ENCODE results near the gene YES1. TPM values are rescaled to one million over a fixed set of nuclear protein-coding genes. Genes with fewer than 3 reads are reported as not detected.
"Not testable (repeated sequence)": the region's sequence is repeated elsewhere in the genome, so short reads cannot be mapped to it uniquely, and the experiment has no call there.

Gene YES1
- polyA plus RNA-seq, 1 donor (not counting 4 experiments of a cell fraction or from before 2014, with no cell fraction given) = 22.9 TPM

DNA sequence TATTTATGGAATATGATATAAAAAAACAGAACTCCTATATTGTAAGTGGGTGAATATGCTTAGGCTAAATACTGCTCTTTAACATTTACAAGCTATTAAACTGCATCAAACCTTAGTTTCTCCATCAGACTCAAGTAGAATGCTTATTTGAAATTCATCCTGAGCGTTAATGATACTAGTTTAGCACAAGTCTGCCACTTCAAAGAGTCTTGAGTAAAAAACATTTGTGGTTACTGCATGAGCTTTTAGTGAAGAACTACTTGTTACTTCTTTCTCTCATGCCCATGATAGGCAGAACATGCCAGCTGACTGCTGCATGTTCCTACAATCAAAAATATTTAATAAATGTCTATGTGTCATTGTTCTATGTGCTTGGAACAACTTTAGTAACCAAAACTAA lies 12.1 kb downstream of the YES1 start:
- Histone ChIP-seq H3K27me3 (ENCODE audit: control insufficient read depth, extremely low read depth, insufficient read depth, low read length) (no peaks in the 10 kb centered on the region), H4K20me1 (ENCODE audit: control insufficient read depth, extremely low read depth, insufficient read depth, low read length) (no peaks in the 10 kb centered on the region), H3K4me3 (ENCODE audit: control insufficient read depth in 2 of 3, extremely low read depth in 1 of 3, insufficient read depth in 2 of 3, low read depth in 1 of 3, low read length in 3 of 3) (no peak overlapping the region), H3K79me2 (ENCODE audit: control insufficient read depth, insufficient read depth, low read length) (peaks cover 89% of the 10 kb centered on the region), H3K27ac (ENCODE audit: control insufficient read depth, insufficient read depth, low read length) (no peak overlapping the region), H3K4me1 (ENCODE audit: control insufficient read depth, extremely low read depth, insufficient read depth, low read length) (no peaks in the 10 kb centered on the region), H2AFZ (ENCODE audit: control insufficient read depth, low read length) (no peak overlapping the region), H3K36me3 (ENCODE audit: control insufficient read depth in 2 of 2, extremely low read depth in 1 of 2, insufficient read depth in 2 of 2, low read length in 2 of 2) (peaks cover 0 to 2% of the 10 kb centered on the region in 2 experiments), H3K9me3 (ENCODE audit: control insufficient read depth, low read depth, low read length) (no peaks in the 10 kb centered on the region), H3K9ac (ENCODE audit: control insufficient read depth, extremely low read depth, insufficient read depth, low read length) (no peak overlapping the region), H3K9me1 (ENCODE audit: control insufficient read depth, extremely low read depth, insufficient read depth, low read length) (no peaks in the 10 kb centered on the region), H3K4me2 (ENCODE audit: control insufficient read depth, extremely low read depth, insufficient read depth, low read depth, low read length) (no peak overlapping the region)
- no peak for FAIRE-seq
- no peak for TF ChIP-seq EZH2 (IDR thresholded peaks at IDR 0.05; ENCODE audit: low read length)
- TF ChIP-seq, protein P1, sequence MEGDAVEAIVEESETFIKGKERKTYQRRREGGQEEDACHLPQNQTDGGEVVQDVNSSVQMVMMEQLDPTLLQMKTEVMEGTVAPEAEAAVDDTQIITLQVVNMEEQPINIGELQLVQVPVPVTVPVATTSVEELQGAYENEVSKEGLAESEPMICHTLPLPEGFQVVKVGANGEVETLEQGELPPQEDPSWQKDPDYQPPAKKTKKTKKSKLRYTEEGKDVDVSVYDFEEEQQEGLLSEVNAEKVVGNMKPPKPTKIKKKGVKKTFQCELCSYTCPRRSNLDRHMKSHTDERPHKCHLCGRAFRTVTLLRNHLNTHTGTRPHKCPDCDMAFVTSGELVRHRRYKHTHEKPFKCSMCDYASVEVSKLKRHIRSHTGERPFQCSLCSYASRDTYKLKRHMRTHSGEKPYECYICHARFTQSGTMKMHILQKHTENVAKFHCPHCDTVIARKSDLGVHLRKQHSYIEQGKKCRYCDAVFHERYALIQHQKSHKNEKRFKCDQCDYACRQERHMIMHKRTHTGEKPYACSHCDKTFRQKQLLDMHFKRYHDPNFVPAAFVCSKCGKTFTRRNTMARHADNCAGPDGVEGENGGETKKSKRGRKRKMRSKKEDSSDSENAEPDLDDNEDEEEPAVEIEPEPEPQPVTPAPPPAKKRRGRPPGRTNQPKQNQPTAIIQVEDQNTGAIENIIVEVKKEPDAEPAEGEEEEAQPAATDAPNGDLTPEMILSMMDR (optimal IDR thresholded peaks at IDR 0.05 in 1 of 3, IDR thresholded peaks at IDR 0.05 in 1 of 3, conservative IDR thresholded peaks at IDR 0.05 in 1 of 3; ENCODE audit: extremely low read depth in 1 of 3, insufficient read depth in 2 of 3, low read length in 3 of 3) = no peak
- no peak for DNase-seq (ENCODE audit: low read depth, low spot score)
- dilution Hi-C loops (cut with MboI; ENCODE audit: extremely low pct_ligation_motif_present, low sequenced_read_pairs) = no loop called here

- H3K27ac ChIP-seq (ENCODE audit: control insufficient read depth, insufficient read depth, low read length); dilution Hi-C loops (cut with MboI; ENCODE audit: extremely low pct_ligation_motif_present, low sequenced_read_pairs); H3K36me3 ChIP-seq (ENCODE audit: control insufficient read depth in 2 of 2, extremely low read depth in 1 of 2, insufficient read depth in 2 of 2, low read length in 2 of 2); H3K27me3 ChIP-seq (ENCODE audit: control insufficient read depth, extremely low read depth, insufficient read depth, low read length); H3K9me1 ChIP-seq (ENCODE audit: control insufficient read depth, extremely low read depth, insufficient read depth, low read length); H3K9me3 ChIP-seq (ENCODE audit: control insufficient read depth, low read depth, low read length); H4K20me1 ChIP-seq (ENCODE audit: control insufficient read depth, extremely low read depth, insufficient read depth, low read length); H3K4me3 ChIP-seq (ENCODE audit: control insufficient read depth in 2 of 3, extremely low read depth in 1 of 3, insufficient read depth in 2 of 3, low read depth in 1 of 3, low read length in 3 of 3); H3K9ac ChIP-seq (ENCODE audit: control insufficient read depth, extremely low read depth, insufficient read depth, low read length); H2AFZ ChIP-seq (ENCODE audit: control insufficient read depth, low read length); H3K4me1 ChIP-seq (ENCODE audit: control insufficient read depth, extremely low read depth, insufficient read depth, low read length); DNase-seq (ENCODE audit: low read depth, low spot score); FAIRE-seq; H3K4me2 ChIP-seq (ENCODE audit: control insufficient read depth, extremely low read depth, insufficient read depth, low read depth, low read length): not testable (repeated sequence)
- H3K79me2 ChIP-seq (ENCODE audit: control insufficient read depth, insufficient read depth, low read length) = peaks cover 84% of the 10 kb centered on the region
Measured at GRCh38 chr18:795383-795782, 16.7 kb downstream of the YES1 start.

- Histone ChIP-seq H3K79me2 (ENCODE audit: control insufficient read depth, insufficient read depth, low read length) (peaks cover 82% of the 10 kb centered on the region), H3K9ac (ENCODE audit: control insufficient read depth, extremely low read depth, insufficient read depth, low read length) (no peak overlapping the region), H3K9me3 (ENCODE audit: control insufficient read depth, low read depth, low read length) (no peaks in the 10 kb centered on the region), H3K4me3 (ENCODE audit: control insufficient read depth in 2 of 3, extremely low read depth in 1 of 3, insufficient read depth in 2 of 3, low read depth in 1 of 3, low read length in 3 of 3) (no peak overlapping the region), H2AFZ (ENCODE audit: control insufficient read depth, low read length) (no peak overlapping the region), H4K20me1 (ENCODE audit: control insufficient read depth, extremely low read depth, insufficient read depth, low read length) (peaks cover 3% of the 10 kb centered on the region), H3K4me1 (ENCODE audit: control insufficient read depth, extremely low read depth, insufficient read depth, low read length) (peaks cover 4% of the 10 kb centered on the region), H3K27me3 (ENCODE audit: control insufficient read depth, extremely low read depth, insufficient read depth, low read length) (no peaks in the 10 kb centered on the region), H3K4me2 (ENCODE audit: control insufficient read depth, extremely low read depth, insufficient read depth, low read depth, low read length) (no peak overlapping the region), H3K9me1 (ENCODE audit: control insufficient read depth, extremely low read depth, insufficient read depth, low read length) (no peaks in the 10 kb centered on the region), H3K27ac (ENCODE audit: control insufficient read depth, insufficient read depth, low read length) (no peak overlapping the region), H3K36me3 (ENCODE audit: control insufficient read depth in 2 of 2, extremely low read depth in 1 of 2, insufficient read depth in 2 of 2, low read length in 2 of 2) (no peaks in the 10 kb centered on the region)
- no peak for TF ChIP-seq EZH2 (IDR thresholded peaks at IDR 0.05; ENCODE audit: low read length)
- TF ChIP-seq, protein P1 (optimal IDR thresholded peaks at IDR 0.05 in 1 of 3, IDR thresholded peaks at IDR 0.05 in 1 of 3, conservative IDR thresholded peaks at IDR 0.05 in 1 of 3; ENCODE audit: extremely low read depth in 1 of 3, insufficient read depth in 2 of 3, low read length in 3 of 3) = no peak
- no peak for FAIRE-seq
- no peak for DNase-seq (ENCODE audit: low read depth, low spot score)
- dilution Hi-C loops (cut with MboI; ENCODE audit: extremely low pct_ligation_motif_present, low sequenced_read_pairs) = no loop called here
Measured at GRCh38 chr18:789397-789796, 22.6 kb downstream of the YES1 start.

All from keratinocyte (primary cell).